ENCODE measurements around the gene POLDIP2.

The POLDIP2 gene

DNA sequence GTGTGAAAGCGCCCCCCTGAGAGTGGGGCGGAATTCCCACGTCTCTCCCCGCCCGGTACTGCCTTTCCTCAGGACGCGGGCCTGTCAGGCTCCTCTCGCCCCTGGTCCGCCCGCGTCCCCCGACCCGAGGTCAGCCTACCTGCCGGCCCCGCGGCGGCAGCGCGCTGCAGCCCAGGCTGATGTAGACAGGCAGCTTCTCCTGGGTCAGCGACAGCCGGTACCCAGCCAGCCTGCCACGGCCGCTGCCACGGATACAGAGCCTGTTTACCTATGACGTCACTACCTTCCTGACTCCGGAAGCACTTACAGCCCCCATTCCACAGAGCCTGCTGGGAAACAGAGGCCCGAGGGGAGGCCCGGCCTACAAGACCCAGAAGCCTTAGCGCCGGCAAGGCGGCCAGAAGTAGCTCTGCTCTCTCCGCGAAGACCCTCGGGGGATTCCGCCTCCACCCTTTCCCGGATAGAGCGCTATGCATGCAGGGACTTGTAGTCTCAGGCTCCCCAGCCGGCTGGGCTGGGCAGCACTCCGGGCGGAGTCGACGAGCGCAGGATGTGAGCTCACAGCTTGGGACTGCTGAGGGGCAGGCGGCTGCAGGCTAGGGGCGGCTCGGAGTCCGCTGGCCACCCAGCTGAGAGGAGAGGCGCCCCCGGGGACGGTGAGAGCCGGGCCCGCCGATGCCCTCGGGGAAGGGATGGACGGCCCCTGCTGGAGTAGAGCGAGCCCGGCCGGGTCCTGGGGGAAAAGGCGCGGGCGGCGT, 21.9 kb downstream of the POLDIP2 start, which contains the start of the genes IFT20 and TNFAIP1:
Gene IFT20 (minus strand): TSS at position 272 of the 758 bp plus-strand sequence. CDS start 3,487 bp downstream, outside the sequence.
Gene TNFAIP1 (plus strand): TSS at position 561 of the 758 bp plus-strand sequence. CDS start 3,761 bp downstream, outside the sequence.
- peak; percentile 99 for DNase-seq

DNA sequence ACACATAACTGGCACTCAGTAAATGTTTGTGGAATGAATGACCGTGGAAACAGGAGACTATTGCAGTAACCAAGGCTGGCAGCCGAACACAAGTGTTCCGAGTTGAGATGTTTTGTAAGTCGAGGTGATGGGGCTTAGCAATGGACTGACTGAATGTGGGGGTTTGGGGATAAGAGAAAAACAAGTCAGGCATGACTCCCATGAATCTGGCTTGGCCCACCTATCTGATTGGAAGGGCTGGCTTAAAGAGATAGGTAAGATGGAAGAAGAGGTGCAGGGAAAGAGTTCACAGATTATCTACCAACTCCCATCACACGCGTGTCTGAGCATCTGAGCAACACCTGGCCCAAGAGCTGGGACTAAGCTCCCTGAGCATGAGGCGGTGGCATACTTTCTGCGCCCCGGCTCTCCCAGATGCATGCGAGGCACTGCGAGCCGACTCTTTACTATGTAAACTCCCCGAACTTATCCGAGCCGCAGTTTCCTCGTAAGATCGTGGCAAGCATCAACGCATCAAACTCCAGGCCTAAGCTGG, 22.6 kb downstream of the POLDIP2 start:
- DNase-seq = no peak

DNA sequence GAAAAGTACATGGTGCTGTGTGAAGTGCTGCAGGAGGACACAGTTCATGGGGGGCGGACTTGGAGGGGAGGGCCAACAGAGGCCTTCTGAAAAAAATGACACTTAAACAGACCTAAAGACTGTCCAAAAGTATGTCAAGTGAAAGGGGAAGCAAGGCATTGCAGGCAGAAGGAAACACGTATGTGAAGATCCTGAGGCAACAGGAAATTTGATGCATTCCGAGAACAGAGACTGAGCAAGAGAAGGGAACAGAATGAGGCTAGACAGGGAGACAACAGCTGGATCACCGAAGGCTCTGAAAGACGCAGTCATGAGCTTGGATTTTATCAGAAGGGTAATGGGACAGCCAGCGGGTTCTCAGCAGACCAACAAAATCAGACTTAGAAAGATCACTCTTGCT, 23.2 kb downstream of the POLDIP2 start:
- DNase-seq = no peak

DNA sequence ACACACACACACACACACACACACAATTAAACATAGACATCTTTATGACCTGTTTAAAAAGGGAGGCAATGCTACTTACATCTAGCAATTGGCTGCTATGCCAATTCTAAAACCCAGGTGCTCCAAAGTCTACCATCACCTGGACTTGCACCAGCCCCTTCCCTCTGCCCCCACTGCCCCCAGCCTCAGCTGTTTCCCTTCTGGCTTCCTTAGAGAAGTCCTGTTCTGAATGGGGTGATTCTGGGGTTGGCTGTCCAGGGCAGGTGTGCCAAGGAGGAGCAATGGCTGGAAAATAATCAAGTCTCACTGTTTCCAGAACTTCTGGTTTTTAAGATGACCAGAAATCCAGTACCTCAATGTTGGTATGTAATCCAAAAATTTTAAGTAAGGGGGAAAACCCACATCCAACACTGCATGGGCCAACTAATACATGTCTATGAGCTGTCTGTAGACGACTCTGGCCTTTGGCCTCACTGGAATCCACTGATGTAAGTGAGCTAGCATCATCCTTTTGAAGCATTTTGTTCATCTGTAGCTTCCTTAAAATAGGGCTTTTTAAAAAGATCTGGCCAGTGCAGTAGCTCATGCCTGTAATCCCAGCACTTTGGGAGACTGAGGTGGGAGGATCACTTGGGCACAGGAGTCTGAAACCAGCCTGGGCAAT, 24.1 kb downstream of the POLDIP2 start:
- no peak for DNase-seq

DNA sequence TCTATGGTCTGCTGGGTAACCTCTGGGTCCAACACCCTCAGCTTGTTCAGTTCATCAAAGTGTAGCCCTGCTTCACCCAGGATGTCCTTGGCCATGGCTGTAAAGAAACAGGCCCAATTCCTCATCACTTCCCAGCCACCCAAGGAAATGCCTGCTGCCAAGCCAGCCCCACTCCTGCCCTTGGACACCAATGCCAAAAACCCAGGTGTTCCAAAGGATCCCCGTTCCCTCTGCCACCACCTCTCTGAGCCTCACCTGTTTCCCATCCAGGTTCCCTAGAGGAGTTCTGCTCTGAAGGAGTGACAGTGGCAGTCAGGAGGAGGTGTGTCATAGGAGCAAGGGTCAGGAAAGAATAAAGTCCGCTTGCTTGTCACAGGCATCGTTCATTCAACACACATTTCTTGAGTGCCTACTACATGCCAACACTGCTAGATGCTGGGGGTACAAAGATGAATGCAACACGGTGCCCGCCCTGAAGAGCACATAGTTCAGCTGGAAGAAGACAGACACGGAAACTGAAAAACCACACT, 25.4 kb downstream of the POLDIP2 start:
- no peak for DNase-seq

GRCh38 chr17:28330671-28331070, 26.7 kb downstream of the POLDIP2 start:
- no peak for DNase-seq

- DNase-seq = no peak
Observed at GRCh38 chr17:28328325-28328724, 29.0 kb downstream of the POLDIP2 start.

- DNase-seq = no peak
Observed at GRCh38 chr17:28327709-28328108, 29.6 kb downstream of the POLDIP2 start.

- no peak for DNase-seq
Observed at GRCh38 chr17:28327031-28327607, 30.2 kb downstream of the POLDIP2 start.

- no peak for DNase-seq
Observed at GRCh38 chr17:28326114-28326513, 31.2 kb downstream of the POLDIP2 start.

- DNase-seq = no peak
Observed at GRCh38 chr17:28325211-28325610, 32.1 kb downstream of the POLDIP2 start.

DNA sequence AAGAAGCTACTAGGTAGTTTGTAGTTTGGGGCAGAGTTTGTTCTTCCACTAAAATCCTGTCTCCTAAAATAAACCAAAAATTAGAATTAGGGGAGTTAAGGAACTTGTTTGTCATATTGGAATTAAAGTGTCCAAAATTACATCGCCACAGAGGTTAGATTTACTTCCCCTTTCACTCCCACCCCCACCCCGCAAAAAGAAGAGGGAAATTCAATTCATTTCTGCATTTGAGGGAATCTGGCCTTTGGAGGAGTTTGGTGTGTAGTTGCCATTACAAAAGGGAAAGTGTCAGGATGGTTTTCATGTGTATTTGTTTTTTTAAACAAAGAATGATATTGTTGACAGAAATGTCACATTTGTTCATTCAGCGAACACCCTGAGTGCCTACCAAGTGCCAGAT, 32.5 kb downstream of the POLDIP2 start:
- DNase-seq = no peak

DNA sequence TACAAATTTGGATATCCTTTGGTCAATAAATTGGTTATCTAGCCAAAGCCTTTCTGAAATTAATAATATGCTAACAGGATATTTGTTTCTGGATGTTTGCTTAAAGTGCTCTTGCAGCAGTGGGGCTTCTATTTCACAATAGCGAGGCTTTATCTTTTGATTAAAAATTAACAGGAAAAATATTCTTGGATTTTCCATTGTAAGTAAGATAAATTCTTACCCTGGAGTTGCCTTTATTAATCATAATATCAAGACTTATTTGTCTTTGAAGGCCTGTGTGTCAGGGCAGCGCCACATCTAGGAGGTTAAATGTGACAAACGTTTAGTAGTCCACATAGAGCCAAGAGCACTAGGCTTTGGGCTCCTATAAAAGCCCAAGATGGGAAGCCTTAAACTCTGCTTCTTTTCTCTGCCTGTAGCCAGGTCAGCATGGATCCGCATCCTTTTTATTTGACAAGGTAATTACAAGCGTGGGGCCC, 33.0 kb downstream of the POLDIP2 start:
- DNase-seq = no peak

GRCh38 chr17:28320215-28321061, 36.9 kb downstream of the POLDIP2 start:
- DNase-seq = no peak

DNA sequence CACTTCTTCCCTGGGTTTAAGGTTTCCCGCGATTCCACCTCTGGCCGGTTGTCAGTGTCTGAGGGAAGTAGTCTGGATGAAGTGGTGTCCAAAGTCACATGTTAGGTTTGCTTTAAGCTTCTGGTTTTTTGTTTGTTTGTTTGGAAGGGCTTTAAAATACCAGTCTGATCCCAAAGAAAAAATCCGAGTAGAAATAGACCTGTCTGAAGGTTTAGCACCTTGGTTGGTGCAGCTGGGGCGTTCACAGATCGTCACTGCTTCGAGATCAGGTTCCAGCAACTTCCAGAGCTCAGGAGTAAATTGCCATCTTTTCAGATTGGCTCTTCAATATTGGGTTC, 37.8 kb downstream of the POLDIP2 start:
- no peak for DNase-seq

GRCh38 chr17:28318759-28319597, 38.3 kb downstream of the POLDIP2 start, which contains the start of gene TMEM97:
Gene TMEM97, plus strand, starts transcription at chr17:28319200. Its CDS starts 40 bp downstream, at chr17:28319240.
- peak; percentile 97 for DNase-seq

DNA sequence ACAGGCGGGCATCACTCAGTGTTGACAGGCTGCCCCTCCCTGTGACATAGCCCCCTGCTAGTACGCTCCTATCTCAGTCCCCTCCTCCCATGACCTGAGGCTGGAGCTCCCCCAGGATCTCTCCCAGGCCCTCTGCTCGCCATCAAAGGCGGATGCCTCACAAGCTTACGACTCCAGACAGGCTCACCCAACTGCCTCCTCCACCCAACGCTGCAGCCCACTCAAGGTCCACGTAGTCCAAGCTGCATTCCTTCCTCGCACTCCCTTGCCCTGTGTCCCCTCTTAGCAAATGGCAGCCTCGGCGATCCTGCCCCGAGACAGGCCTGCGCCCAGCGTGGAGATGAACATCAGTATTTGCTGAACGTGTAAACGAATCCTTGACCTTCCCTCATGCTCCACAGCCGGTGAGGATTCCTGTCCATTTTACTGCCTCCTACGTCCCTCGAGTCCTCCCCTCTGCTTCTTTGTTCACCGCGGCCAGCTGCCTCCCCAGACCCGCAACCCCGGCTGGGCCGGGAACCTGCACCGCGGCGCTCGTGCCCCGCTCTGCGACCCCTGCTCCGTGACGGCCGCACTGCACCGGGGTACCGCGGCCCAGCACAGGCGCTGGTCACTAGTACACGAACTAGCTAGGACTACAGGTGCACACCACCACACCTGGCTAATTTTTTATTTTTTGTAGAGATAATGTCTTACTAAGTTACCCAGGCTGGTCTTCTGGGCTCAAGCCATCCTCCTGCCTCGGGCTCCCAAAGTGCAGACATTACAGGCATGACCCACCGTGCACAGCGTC, 39.2 kb downstream of the POLDIP2 start:
- no peak for DNase-seq

DNA sequence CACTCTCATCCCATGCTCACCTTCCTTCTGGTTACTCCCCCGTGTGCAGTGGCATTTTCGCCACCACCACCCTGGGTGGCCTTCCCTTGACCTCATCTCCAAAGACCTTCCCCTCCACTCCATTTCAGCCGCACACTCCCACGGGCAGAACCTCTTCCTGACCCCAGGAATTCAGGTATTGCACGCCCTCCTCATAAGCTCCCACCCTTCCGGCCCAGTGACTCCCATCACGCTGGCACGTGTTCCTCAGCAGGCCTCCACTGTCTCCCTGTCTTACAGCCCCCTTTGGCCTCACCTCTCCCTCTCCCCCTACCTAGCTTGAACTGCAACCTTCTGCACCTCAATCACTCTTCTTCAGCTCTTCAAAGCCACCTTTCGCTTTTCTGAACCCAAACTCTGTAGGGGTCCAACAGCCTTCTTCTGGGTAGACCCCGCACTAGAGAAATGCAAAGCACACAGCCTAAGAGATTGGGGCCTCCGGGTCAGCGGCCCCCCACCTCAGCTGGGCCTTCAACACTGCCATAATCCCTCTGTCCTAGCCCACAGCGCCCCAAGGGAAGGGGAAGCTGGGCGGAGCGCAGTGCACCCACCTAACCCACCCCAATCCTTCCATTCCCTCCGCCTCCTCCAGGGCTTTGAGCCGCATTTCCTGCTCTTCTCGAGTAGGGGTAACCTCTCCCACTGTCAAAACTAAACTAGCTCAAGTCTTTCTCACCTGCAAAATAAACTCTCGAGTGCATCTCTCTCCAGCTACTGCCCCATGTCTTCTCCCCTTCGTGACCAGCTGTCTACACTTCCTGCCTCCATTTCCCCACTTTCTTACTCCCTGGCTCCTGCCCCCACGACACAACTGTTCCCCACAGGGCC, 40.0 kb downstream of the POLDIP2 start:
- no peak for DNase-seq

Data from NCI-H1105 (cell line).